Loucy (cell line): ENCODE results near the gene SLC22A14.

Experiments used
- CTCF ChIP-seq: fragments of 200-600 bp; sonication (generic); conservative IDR thresholded peaks from 2 replicates; pipeline ENCODE4 v1.5.1; 2014; ENCODE audit warnings: mild to moderate bottlenecking, antibody characterized with exemption, low read length
- EZH2phosphoT487 ChIP-seq: fragments of 200-600 bp; IDR thresholded peaks from 2 replicates; pipeline ENCODE4 v1.6.1; 2018; ENCODE audit warnings: antibody characterized with exemption, mild to moderate bottlenecking, moderate library complexity, borderline replicate concordance

GRCh38 chr3:38311476-38311875 is 29.4 kb downstream of the SLC22A14 start:
- TF ChIP-seq CTCF (no peak), EZH2phosphoT487 (no peak)
